OCI-LY1 (cell line): ENCODE results near the gene AFF4.

Experiments used
- CTCF ChIP-seq: fragments of 200-600 bp; sonication (generic), shearing (Covaris generic); IDR thresholded peaks from 2 replicates; pipeline ENCODE4 v1.5.1; 2017; ENCODE audit warnings: mild to moderate bottlenecking, antibody characterized with exemption, low read length, moderate library complexity, mixed read lengths
- EZH2 ChIP-seq: fragments of 200-600 bp; sonication (generic), shearing (Covaris generic); IDR thresholded peaks from 2 replicates; pipeline ENCODE4 v1.8.0; 2017; ENCODE audit warnings: borderline replicate concordance, mixed run types, mild to moderate bottlenecking, antibody characterized with exemption, low read length, moderate library complexity, mixed read lengths

GRCh38 chr5:132952829-132953228, 10.6 kb downstream of the AFF4 start:
- no peak for TF ChIP-seq EZH2
- TF ChIP-seq CTCF, result no peak
